ENCODE measurements around the gene UNC13B.

UNC13B gene

DNA sequence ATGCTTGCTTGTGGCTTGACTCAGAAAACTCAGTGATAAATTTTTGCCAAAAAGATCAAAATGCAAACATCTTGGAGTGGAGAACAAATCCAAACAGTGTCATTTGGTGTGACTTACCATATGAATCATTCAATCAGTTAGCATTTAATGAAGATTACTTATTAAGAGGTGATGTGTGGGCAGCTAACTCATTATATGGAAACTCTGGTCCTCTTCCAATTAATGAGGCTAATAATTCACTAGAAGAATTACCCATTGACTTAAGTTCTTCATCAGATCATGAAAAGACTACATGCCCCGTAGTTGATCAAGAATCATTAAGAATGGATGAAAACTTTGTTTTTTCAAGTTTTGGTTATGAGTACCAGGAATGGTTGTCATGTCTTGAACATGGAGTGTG, 141.8 kb downstream of the UNC13B start (continued):
- TF ChIP-seq, protein P1, sequence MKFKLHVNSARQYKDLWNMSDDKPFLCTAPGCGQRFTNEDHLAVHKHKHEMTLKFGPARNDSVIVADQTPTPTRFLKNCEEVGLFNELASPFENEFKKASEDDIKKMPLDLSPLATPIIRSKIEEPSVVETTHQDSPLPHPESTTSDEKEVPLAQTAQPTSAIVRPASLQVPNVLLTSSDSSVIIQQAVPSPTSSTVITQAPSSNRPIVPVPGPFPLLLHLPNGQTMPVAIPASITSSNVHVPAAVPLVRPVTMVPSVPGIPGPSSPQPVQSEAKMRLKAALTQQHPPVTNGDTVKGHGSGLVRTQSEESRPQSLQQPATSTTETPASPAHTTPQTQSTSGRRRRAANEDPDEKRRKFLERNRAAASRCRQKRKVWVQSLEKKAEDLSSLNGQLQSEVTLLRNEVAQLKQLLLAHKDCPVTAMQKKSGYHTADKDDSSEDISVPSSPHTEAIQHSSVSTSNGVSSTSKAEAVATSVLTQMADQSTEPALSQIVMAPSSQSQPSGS (tag by site-specific recombination; IDR thresholded peaks at IDR 0.05; ENCODE audit: low read depth) = no peak
- no peak for TF ChIP-seq ZNF175 (tag by site-specific recombination; IDR thresholded peaks at IDR 0.05)
- no peak for TF ChIP-seq ZNF132 (tag by site-specific recombination; IDR thresholded peaks at IDR 0.05; ENCODE audit: borderline replicate concordance)

DNA sequence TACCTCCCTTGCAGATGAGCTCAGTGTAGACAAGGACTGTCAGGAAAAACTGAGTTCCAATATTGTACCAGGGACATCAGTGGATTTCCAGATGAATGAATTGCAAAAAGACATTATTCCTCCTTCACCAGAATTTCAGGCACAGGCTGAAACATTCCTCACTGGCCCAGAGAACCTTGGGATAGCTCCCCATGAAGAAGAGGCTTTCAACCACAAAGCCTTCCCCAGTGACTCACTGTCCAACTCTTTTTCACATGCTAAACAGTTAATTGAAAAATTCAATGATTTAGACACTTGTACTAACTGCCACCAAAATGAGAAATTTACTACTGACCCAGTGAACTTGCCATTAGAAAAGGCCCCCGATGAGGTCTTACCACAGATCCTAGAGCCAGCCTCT, 144.5 kb downstream of the UNC13B start:
- no peak for TF ChIP-seq AEBP2 (tag by site-specific recombination; IDR thresholded peaks at IDR 0.05; ENCODE audit: borderline replicate concordance)
- Histone ChIP-seq H3K27ac (ENCODE audit: extremely low read depth, low read depth, low read length) (no peak overlapping the region), H3K9me3 (ENCODE audit: control insufficient read depth, insufficient read depth, low read depth, low read length) (no peaks in the 10 kb centered on the region), H3K4me3 (ENCODE audit: low read depth, low read length) (no peak overlapping the region), H3K4me1 (ENCODE audit: control insufficient read depth, insufficient read depth, low read length) (no peaks in the 10 kb centered on the region), H3K36me3 (ENCODE audit: control insufficient read depth in 2 of 2, insufficient read depth in 1 of 2, low read length in 2 of 2) (peaks cover 0 to 4% of the 10 kb centered on the region in 2 experiments; a peak in 1 of 3 replicates)
- CTCF ChIA-PET = interaction anchor here (0.7 to 1.0 kb wide), 2 partner anchors 17 to 255 kb away, joined by 3 to 4 read pairs; no protein-coding TSS in a partner anchor
- POLR2A ChIA-PET = no interaction called here

GRCh38 chr9:35308316-35308715, 146.5 kb downstream of the UNC13B start:
- POLR2A ChIA-PET = no interaction called here
- CTCF ChIA-PET = interaction anchor here (0.6 to 1.1 kb wide), 2 partner anchors 168 to 184 kb away, joined by 3 to 4 read pairs; no protein-coding TSS in a partner anchor
- Histone ChIP-seq H3K9me3 (ENCODE audit: control insufficient read depth, insufficient read depth, low read depth, low read length) (no peaks in the 10 kb centered on the region), H3K36me3 (ENCODE audit: control insufficient read depth in 2 of 2, insufficient read depth in 1 of 2, low read length in 2 of 2) (peaks cover 0 to 4% of the 10 kb centered on the region in 2 experiments; a peak in 1 of 3 replicates), H3K4me1 (ENCODE audit: control insufficient read depth, insufficient read depth, low read length) (0 out of 2 replicates have a peak, but pooled peaks cover 2% of the 10 kb centered on the region), H3K27ac (ENCODE audit: extremely low read depth, low read depth, low read length) (no peak overlapping the region), H3K4me3 (ENCODE audit: low read depth, low read length) (no peak overlapping the region)
- TF ChIP-seq SP3 (tag by site-specific recombination; IDR thresholded peaks at IDR 0.05) = no peak
- TF ChIP-seq, protein P2, sequence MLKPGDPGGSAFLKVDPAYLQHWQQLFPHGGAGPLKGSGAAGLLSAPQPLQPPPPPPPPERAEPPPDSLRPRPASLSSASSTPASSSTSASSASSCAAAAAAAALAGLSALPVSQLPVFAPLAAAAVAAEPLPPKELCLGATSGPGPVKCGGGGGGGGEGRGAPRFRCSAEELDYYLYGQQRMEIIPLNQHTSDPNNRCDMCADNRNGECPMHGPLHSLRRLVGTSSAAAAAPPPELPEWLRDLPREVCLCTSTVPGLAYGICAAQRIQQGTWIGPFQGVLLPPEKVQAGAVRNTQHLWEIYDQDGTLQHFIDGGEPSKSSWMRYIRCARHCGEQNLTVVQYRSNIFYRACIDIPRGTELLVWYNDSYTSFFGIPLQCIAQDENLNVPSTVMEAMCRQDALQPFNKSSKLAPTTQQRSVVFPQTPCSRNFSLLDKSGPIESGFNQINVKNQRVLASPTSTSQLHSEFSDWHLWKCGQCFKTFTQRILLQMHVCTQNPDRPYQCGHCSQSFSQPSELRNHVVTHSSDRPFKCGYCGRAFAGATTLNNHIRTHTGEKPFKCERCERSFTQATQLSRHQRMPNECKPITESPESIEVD (tag by site-specific recombination; IDR thresholded peaks at IDR 0.05) = no peak

DNA sequence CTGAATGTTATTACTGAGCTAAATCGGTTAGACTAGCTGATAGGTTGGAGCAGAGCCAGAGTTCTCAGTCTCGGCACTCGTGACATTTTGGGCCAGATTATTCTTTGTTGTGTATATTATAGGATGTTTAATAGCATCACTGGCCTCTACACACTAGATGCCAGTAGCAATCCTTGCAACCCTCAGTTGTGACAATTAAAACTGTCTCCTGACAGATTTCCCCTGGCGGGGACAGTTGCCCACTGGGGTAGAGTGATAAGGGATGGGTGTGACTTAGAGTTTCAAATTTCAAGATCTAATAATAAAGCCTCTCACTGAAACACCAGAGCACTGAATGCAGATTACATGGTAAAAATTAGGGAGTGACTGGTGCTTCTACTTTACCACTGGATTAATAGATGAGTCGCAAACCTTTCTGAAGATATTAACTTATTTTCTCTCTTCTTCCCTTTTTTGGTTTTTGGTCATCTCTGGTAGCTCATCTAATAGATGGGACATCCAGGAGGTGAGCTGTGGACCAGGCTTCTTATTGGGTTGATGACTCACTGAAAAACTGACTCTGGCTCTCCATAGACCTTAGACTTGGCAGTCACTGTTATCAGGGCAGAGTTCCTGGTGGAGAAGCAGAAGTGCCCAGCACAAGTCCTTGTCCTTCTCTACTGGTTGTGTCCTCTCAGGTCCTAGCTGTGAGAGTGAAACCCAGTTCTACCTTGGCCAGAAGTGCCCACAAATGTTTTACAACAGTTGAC, 150.3 kb downstream of the UNC13B start:
- Histone ChIP-seq H3K4me3 (ENCODE audit: low read depth, low read length) (no peak overlapping the region), H3K27ac (ENCODE audit: extremely low read depth, low read depth, low read length) (no peak overlapping the region), H3K4me1 (ENCODE audit: control insufficient read depth, insufficient read depth, low read length) (0 out of 2 replicates have a peak, but pooled peaks cover 2% of the 10 kb centered on the region), H3K36me3 (ENCODE audit: control insufficient read depth in 2 of 2, insufficient read depth in 1 of 2, low read length in 2 of 2) (peaks cover 0 to 4% of the 10 kb centered on the region in 2 experiments; a peak in 1 of 3 replicates), H3K9me3 (ENCODE audit: control insufficient read depth, insufficient read depth, low read depth, low read length) (no peaks in the 10 kb centered on the region)
- POLR2A ChIA-PET = no interaction called here
- CTCF ChIA-PET = interaction anchor here (0.6 kb wide), 1 partner anchor 323 kb away, joined by 7 read pairs; the partner anchor contains the start of gene DNAJB5
- no peak for TF ChIP-seq ZBTB49 (tag by site-specific recombination; IDR thresholded peaks at IDR 0.05; ENCODE audit: low read depth)
- no peak for TF ChIP-seq SCRT1 (tag by site-specific recombination; IDR thresholded peaks at IDR 0.05; ENCODE audit: borderline replicate concordance)
- TF ChIP-seq ZNF398 (tag by site-specific recombination; IDR thresholded peaks at IDR 0.05) = no peak
- no peak for TF ChIP-seq ZNF561 (tag by site-specific recombination; IDR thresholded peaks at IDR 0.05; ENCODE audit: borderline replicate concordance)
- no peak for TF ChIP-seq OVOL3 (tag by site-specific recombination; IDR thresholded peaks at IDR 0.05)
- TF ChIP-seq HOXD13 (CRISPR knock-in tag; IDR thresholded peaks at IDR 0.05; ENCODE audit: borderline replicate concordance) = no peak
- no peak for TF ChIP-seq ZIC2 (tag by site-specific recombination; IDR thresholded peaks at IDR 0.05)
- no peak for TF ChIP-seq ZNF324 (tag by site-specific recombination; IDR thresholded peaks at IDR 0.05)
- TF ChIP-seq BCL11B (tag by site-specific recombination; IDR thresholded peaks at IDR 0.05; ENCODE audit: low read depth) = no peak
- TF ChIP-seq ZNF350 (tag by site-specific recombination; IDR thresholded peaks at IDR 0.05) = no peak
- no peak for TF ChIP-seq ZNF133 (tag by site-specific recombination; IDR thresholded peaks at IDR 0.05)
